CD14-positive monocyte (primary cell): ENCODE results near the gene TCL1A. TPM values are rescaled to one million over a fixed set of nuclear protein-coding genes. Genes with fewer than 3 reads are reported as not detected.

ENCODE experiments used
- DNase-seq, 3 donors: peaks; one replicate each; pipeline ENCODE4 v3.0.0-alpha.2; 2011 to 2022
- H2AFZ ChIP-seq: 2 replicates; pipeline ENCODE4 v1.6.0; 2012; ENCODE audit warnings: mild to moderate bottlenecking, low read depth, low read length, inconsistent platforms; ENCODE audit not compliant: insufficient read depth, poor library complexity, severe bottlenecking
- H3K27ac ChIP-seq, 2 donors: 1 replicate in 1 of 2; 2 replicates in 1 of 2; pipeline ENCODE4 v1.5.1; 2012 to 2013; ENCODE audit warnings: low read length in 2 of 2, control low read depth in 1 of 2, inconsistent platforms in 1 of 2, low read depth in 1 of 2, mild to moderate bottlenecking in 1 of 2
- H3K27me3 ChIP-seq, 2 donors: one replicate each; pipeline versions ENCODE4 v1.6.0 to v1.6.1; 2011 to 2013; ENCODE audit warnings: low read length in 2 of 2; ENCODE audit not compliant: control insufficient read depth in 2 of 2, insufficient read depth in 2 of 2
- H3K36me3 ChIP-seq, 2 donors: replicated peaks in 1 of 2; 1 replicate in 1 of 2; 2 replicates in 1 of 2; pipeline versions ENCODE4 v1.5.1 to v1.6.1; 2012 to 2013; ENCODE audit warnings: low read length in 2 of 2, control low read depth in 1 of 2, inconsistent platforms in 1 of 2, mild to moderate bottlenecking in 1 of 2; ENCODE audit not compliant: insufficient read depth in 2 of 2, control insufficient read depth in 1 of 2
- H3K4me1 ChIP-seq, 2 donors: 1 replicate in 1 of 2; 2 replicates in 1 of 2; pipeline versions ENCODE4 v1.5.1 to v1.6.1; 2012 to 2013; ENCODE audit warnings: low read length in 2 of 2, control low read depth in 1 of 2, inconsistent platforms in 1 of 2, mild to moderate bottlenecking in 1 of 2, moderate library complexity in 1 of 2; ENCODE audit not compliant: insufficient read depth in 2 of 2, control insufficient read depth in 1 of 2
- H3K4me2 ChIP-seq: replicated peaks from 2 replicates; pipeline ENCODE3; 2012; ENCODE audit warnings: low read length, moderate library complexity, mild to moderate bottlenecking; ENCODE audit not compliant: poor library complexity, severe bottlenecking; ENCODE audit errors: extremely low read depth
- H3K4me3 ChIP-seq, 3 experiments: fragments of 200-600 bp in 1 of 3; sonication (generic) in 1 of 3; replicated peaks in 1 of 3; 1 replicate in 2 of 3; 2 replicates in 1 of 3; pipeline ENCODE4 v1.5.1; 2011 to 2013; ENCODE audit warnings: low read length in 3 of 3, mild to moderate bottlenecking in 3 of 3, control low read depth in 2 of 3, low read depth in 2 of 3, inconsistent platforms in 1 of 3, moderate library complexity in 1 of 3
- H3K79me2 ChIP-seq: 2 replicates; pipeline ENCODE4 v1.6.0; 2012; ENCODE audit warnings: mild to moderate bottlenecking, control low read depth, inconsistent platforms, low read length, moderate library complexity; ENCODE audit not compliant: insufficient read depth
- H3K9ac ChIP-seq: 2 replicates; pipeline ENCODE4 v1.6.0; 2017; ENCODE audit warnings: low read length, mild to moderate bottlenecking; ENCODE audit not compliant: insufficient read depth, poor library complexity, severe bottlenecking
- H3K9me3 ChIP-seq, 2 donors: replicated peaks in 1 of 2; 1 replicate in 1 of 2; 2 replicates in 1 of 2; pipeline versions ENCODE4 v1.5.1 to v1.6.1; 2012 to 2013; ENCODE audit warnings: low read length in 2 of 2, control low read depth in 1 of 2; ENCODE audit not compliant: control insufficient read depth in 1 of 2, insufficient read depth in 1 of 2
- H4K20me1 ChIP-seq: 2 replicates; pipeline ENCODE4 v1.6.0; 2012; ENCODE audit warnings: mild to moderate bottlenecking, low read length, control low read depth, moderate library complexity; ENCODE audit not compliant: insufficient read depth
- H3K27ac Mint-ChIP-seq, 7 donors: one replicate each; pipeline ENCODE4 v1.8.0; 2020; ENCODE audit warnings: mild to moderate bottlenecking in 7 of 7, mixed read lengths in 7 of 7, moderate library complexity in 6 of 7, inconsistent platforms in 2 of 7
- H3K27me3 Mint-ChIP-seq, 3 donors: one replicate each; pipeline ENCODE4 v1.8.0; 2021 to 2022; ENCODE audit warnings: low read depth in 3 of 3, mild to moderate bottlenecking in 3 of 3, mixed read lengths in 3 of 3, moderate library complexity in 3 of 3, inconsistent platforms in 1 of 3
- H3K36me3 Mint-ChIP-seq, 2 donors: one replicate each; pipeline ENCODE4 v1.8.0; 2020; ENCODE audit warnings: mixed read lengths in 2 of 2, inconsistent platforms in 1 of 2, mild to moderate bottlenecking in 1 of 2
- H3K4me1 Mint-ChIP-seq: one replicate; pipeline ENCODE4 v1.8.0; 2020; ENCODE audit warnings: mild to moderate bottlenecking, mixed read lengths
- H3K4me3 Mint-ChIP-seq, 2 donors: one replicate each; pipeline ENCODE4 v1.8.0; 2020; ENCODE audit warnings: mild to moderate bottlenecking in 2 of 2, mixed read lengths in 2 of 2, moderate library complexity in 1 of 2
- H3K9me3 Mint-ChIP-seq, 7 donors: one replicate each; pipeline ENCODE4 v1.8.0; 2020 to 2022; ENCODE audit warnings: mixed read lengths in 7 of 7, mild to moderate bottlenecking in 6 of 7, moderate library complexity in 6 of 7, inconsistent platforms in 2 of 7
- WGBS: methylation state at CpG from one replicate; pipeline ENCODE4 v1.1.5; 2013; ENCODE audit warnings: missing lambda C conversion rate; ENCODE audit not compliant: insufficient coverage; 5-methylcytosine and 5-hydroxymethylcytosine counted together
- intact Hi-C, 2 donors: fragments of 100-400 bp; cut with micrococcal nuclease; formaldehyde crosslinking; loops; one replicate each; pipeline versions ENCODE4 v1.15.0 to v1.15.1; 2023
- polyA plus RNA-seq, 3 donors: library from polyadenylated mRNA; depleted of rRNA in 1 of 3; unstranded in 2 of 3; stranded (reverse) in 1 of 3; fragments of 300-500 nt in 2 of 3; fragments of >200 nt in 1 of 3; fragmentation: Illumina TruSeq in 2 of 3; gene quantifications; 1 replicate in 2 of 3; 2 replicates in 1 of 3; pipeline ENCODE4 v1.2.3, GENCODE V29; 2012 to 2021
- TF ChIP-seq, protein P1 (sequence below): fragments of 200-600 bp; IDR thresholded peaks from one replicate; pipeline ENCODE4 v1.8.0; 2022; ENCODE audit warnings: antibody characterized with exemption, mild to moderate bottlenecking

The TCL1A gene
- polyA plus RNA-seq, 3 donors: 1.0 to 1.3 (median 1.1) TPM

DNA sequence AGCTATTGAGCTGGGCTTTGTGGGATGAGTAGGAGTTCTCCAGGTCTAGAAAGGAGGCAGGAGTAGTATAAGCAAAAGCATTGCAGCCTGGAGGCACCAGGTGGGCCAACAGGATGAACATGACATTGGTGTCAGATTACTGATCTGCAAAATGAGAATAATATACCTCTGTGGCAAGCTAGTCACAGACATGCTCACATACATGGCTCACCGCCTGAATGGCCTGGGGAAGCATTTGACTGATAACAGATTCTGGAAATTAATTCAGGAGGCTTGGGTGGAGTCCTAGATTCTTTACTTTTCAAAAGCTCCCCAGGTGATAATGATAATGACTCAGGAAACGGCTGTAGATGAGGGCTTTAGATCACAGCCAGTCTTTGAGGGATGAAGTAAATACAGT is 27.0 kb downstream of the TCL1A start:
- Histone ChIP-seq H3K9me3 (no peaks in the 10 kb centered on the region), H3K27me3 (no peaks in the 10 kb centered on the region), H3K4me1 (no peaks in the 10 kb centered on the region), H3K27ac (no peak overlapping the region), H2AFZ (no peak overlapping the region), H3K4me3 (no peak overlapping the region), H3K79me2 (no peaks in the 10 kb centered on the region), H3K9ac (no peak overlapping the region), H3K4me2 (no peak overlapping the region), H3K36me3 (no peaks in the 10 kb centered on the region), H4K20me1 (no peaks in the 10 kb centered on the region)
- Mint-ChIP-seq H3K4me1 (no peaks in the 10 kb centered on the region), H3K27ac (no peak overlapping the region), H3K36me3 (no peaks in the 10 kb centered on the region), H3K27me3 (peaks cover 6 to 11% (median 8%) of the 10 kb centered on the region in 3 donors), H3K9me3 (no peaks in the 10 kb centered on the region), H3K4me3 (no peak overlapping the region)
- TF ChIP-seq, protein P1, sequence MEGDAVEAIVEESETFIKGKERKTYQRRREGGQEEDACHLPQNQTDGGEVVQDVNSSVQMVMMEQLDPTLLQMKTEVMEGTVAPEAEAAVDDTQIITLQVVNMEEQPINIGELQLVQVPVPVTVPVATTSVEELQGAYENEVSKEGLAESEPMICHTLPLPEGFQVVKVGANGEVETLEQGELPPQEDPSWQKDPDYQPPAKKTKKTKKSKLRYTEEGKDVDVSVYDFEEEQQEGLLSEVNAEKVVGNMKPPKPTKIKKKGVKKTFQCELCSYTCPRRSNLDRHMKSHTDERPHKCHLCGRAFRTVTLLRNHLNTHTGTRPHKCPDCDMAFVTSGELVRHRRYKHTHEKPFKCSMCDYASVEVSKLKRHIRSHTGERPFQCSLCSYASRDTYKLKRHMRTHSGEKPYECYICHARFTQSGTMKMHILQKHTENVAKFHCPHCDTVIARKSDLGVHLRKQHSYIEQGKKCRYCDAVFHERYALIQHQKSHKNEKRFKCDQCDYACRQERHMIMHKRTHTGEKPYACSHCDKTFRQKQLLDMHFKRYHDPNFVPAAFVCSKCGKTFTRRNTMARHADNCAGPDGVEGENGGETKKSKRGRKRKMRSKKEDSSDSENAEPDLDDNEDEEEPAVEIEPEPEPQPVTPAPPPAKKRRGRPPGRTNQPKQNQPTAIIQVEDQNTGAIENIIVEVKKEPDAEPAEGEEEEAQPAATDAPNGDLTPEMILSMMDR: no peak
- WGBS: 100% methylated on average over 1 of the region's 2 CpGs
- intact Hi-C loops: loop anchor here in 1 of 2 donors (10.0 kb wide), 1 partner anchor 242 kb away; no protein-coding TSS in a partner anchor
- no peak for DNase-seq

DNA sequence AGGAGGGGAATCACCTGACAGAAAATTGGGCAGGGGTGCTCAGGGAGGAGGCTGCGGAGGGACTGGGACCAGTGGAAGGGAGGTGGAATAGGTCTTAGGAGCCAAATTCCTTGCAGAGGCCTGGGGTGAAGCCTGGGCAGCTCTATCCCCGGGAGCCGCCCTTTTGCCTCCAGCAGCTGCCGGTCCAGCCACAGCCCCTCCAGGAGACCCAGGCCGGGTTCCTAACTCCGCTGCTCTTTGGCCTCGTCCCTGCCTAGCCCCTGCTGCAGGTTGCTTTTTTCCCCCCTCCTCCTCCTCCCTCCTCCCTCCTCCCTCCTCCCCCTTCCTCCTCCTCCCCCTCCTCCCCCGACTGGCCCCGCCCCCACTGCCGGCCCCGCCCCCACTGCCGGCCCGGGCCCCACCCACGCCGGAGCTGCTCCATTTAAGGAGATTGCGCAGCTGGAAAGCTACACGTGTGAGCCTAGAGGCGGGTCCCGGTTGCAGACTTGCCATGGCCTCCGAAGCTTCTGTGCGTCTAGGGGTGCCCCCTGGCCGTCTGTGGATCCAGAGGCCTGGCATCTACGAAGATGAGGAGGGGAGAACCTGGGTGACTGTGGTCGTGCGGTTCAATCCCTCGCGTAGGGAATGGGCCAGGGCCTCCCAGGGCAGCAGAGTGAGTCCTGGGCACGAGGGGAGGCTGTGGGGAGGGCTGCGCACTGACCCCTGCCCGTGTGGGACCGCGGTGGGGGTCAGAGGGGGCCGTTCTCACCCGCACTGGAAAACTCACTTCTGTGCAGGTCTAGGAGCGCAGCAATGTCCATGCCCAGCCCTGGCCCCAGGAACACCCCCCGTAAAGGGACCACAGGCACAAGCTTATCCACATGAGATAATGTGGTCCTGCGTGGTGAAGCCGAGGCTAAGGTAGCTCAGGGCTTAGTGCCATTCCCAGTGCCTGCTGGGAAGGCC is 27.7 kb downstream of the TCL1A start, which contains the start of gene TCL1B:
TSS of gene TCL1B (plus strand) at position 449 of the 945 bp plus-strand sequence. CDS start at position 491, 42 bp downstream.
- Mint-ChIP-seq H3K9me3 (no peaks in the 10 kb centered on the region), H3K27ac (no peak within 1 kb of the TSS), H3K27me3 (peaks cover 4 to 9% (median 8%) of the 10 kb centered on the region in 3 donors), H3K4me3 (no peak within 1 kb of the TSS), H3K36me3 (no peaks in the 10 kb centered on the region), H3K4me1 (no peaks in the 10 kb centered on the region)
- WGBS: 91% methylated on average over 27 of the region's 38 CpGs
- Histone ChIP-seq H3K79me2 (no peaks in the 10 kb centered on the region), H3K4me1 (no peaks in the 10 kb centered on the region), H3K27ac (no peak within 1 kb of the TSS), H2AFZ (no peak within 1 kb of the TSS), H3K9me3 (no peaks in the 10 kb centered on the region), H3K27me3 (no peaks in the 10 kb centered on the region), H3K9ac (no peak within 1 kb of the TSS), H3K4me2 (no peak within 1 kb of the TSS), H3K36me3 (no peaks in the 10 kb centered on the region), H4K20me1 (no peaks in the 10 kb centered on the region), H3K4me3 (no peak within 1 kb of the TSS)
- intact Hi-C loops: loop anchor here in 1 of 2 donors (10.0 kb wide), 1 partner anchor 241 kb away; no protein-coding TSS in a partner anchor
- TF ChIP-seq, protein P1: no peak
- DNase-seq: no peak
